SU-DHL-6 (cell line): ENCODE results near the gene SCYGR4.

Source experiments
- H2AFZ ChIP-seq: fragments of 200-600 bp; sonication (generic); 2 replicates; pipeline ENCODE4 v1.6.1; 2014; ENCODE audit warnings: low read depth, mild to moderate bottlenecking, moderate library complexity, mixed read lengths, antibody characterized with exemption, low read length; ENCODE audit not compliant: severe bottlenecking
- H3F3A ChIP-seq: fragments of 200-600 bp; shearing (Covaris generic); 2 replicates; pipeline ENCODE4 v1.6.0; 2016; ENCODE audit warnings: antibody characterized with exemption, mild to moderate bottlenecking; ENCODE audit not compliant: insufficient read depth
- H3K27ac ChIP-seq: fragments of 200-600 bp; sonication (generic); 2 replicates; pipeline ENCODE4 v1.5.1; 2016; ENCODE audit warnings: low read depth, mild to moderate bottlenecking, low read length, moderate library complexity, mixed read lengths
- H3K27me3 ChIP-seq: fragments of 200-600 bp; sonication (generic), shearing (Covaris generic); 2 replicates; pipeline ENCODE4 v1.6.0; 2014; ENCODE audit warnings: mild to moderate bottlenecking, low read length
- H3K36me3 ChIP-seq: fragments of 200-600 bp; sonication (generic); 2 replicates; pipeline ENCODE4 v1.6.1; 2014; ENCODE audit warnings: mild to moderate bottlenecking, low read length, mixed read lengths
- H3K4me2 ChIP-seq: fragments of 300-600, 200-600 bp; shearing (Covaris generic), sonication (generic); 2 replicates; pipeline ENCODE4 v1.6.0; 2014; ENCODE audit warnings: low read length, low read depth, mild to moderate bottlenecking; ENCODE audit not compliant: poor library complexity, severe bottlenecking
- H3K4me3 ChIP-seq: fragments of 200-600 bp; sonication (generic); 2 replicates; pipeline ENCODE4 v1.5.1; 2014; ENCODE audit warnings: antibody characterized with exemption, low read length, mild to moderate bottlenecking, mixed read lengths; ENCODE audit not compliant: insufficient read depth, poor library complexity, severe bottlenecking
- H3K79me2 ChIP-seq: fragments of 200-600 bp; sonication (generic); 2 replicates; pipeline ENCODE4 v1.6.1; 2014; ENCODE audit warnings: mild to moderate bottlenecking, low read length, moderate library complexity; ENCODE audit not compliant: insufficient read depth
- H3K9ac ChIP-seq: fragments of 200-600 bp; sonication (generic); 2 replicates; pipeline ENCODE4 v1.7.0; 2014; ENCODE audit warnings: mild to moderate bottlenecking, low read length
- H3K9me2 ChIP-seq: fragments of 200-600 bp; sonication (generic); replicated peaks from 2 replicates; pipeline ENCODE4 v1.6.1; 2014; ENCODE audit warnings: low read length; ENCODE audit not compliant: insufficient read depth
- H3K9me3 ChIP-seq: fragments of 200-600 bp; sonication (generic); 2 replicates; pipeline ENCODE4 v1.6.1; 2014; ENCODE audit warnings: low read length, mixed read lengths; ENCODE audit not compliant: insufficient read depth
- H4K20me1 ChIP-seq: fragments of 200-600 bp; sonication (generic); 2 replicates; pipeline ENCODE4 v1.6.1; 2014; ENCODE audit warnings: low read depth, mild to moderate bottlenecking, antibody characterized with exemption, low read length, moderate library complexity, mixed read lengths
- EZH2phosphoT487 ChIP-seq: fragments of 200-600 bp; sonication (generic), shearing (Covaris generic); conservative IDR thresholded peaks from 2 replicates; pipeline ENCODE4 v1.6.1; 2018; ENCODE audit warnings: mild to moderate bottlenecking, antibody characterized with exemption, low read length, moderate library complexity, mixed read lengths
- TF ChIP-seq, protein P1 (sequence below): fragments of 200-600 bp; sonication (generic); IDR thresholded peaks from one replicate; pipeline ENCODE4 v1.5.1; 2017; ENCODE audit warnings: antibody characterized with exemption, mild to moderate bottlenecking, low read length, moderate library complexity; ENCODE audit not compliant: insufficient read depth, poor library complexity, severe bottlenecking

Gene SCYGR4

DNA sequence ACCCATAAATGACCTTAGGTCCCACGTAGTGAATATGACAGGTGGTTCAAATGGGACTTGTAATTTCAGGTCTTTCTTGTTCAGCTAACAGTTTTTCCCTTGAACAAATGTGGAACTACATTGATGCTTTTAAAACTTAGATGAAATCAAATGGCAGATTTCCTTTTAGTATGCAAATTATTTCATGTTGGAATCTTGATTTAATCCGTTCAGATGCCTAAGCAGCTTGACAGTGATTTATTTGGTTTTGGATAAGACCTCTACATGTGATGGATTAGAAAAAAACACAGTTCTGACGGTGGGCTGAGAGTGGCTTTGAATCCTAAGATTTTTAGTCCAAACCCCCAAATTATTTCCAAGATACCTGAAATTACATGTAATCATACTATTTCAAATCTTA, 16.9 kb downstream of the SCYGR4 start:
- no peak overlapping the region for H3K4me3 ChIP-seq
- no peak overlapping the region for H3K4me2 ChIP-seq
- H3K79me2 ChIP-seq: no peaks in the 10 kb centered on the region
- no peak for TF ChIP-seq EZH2phosphoT487
- TF ChIP-seq, protein P1, sequence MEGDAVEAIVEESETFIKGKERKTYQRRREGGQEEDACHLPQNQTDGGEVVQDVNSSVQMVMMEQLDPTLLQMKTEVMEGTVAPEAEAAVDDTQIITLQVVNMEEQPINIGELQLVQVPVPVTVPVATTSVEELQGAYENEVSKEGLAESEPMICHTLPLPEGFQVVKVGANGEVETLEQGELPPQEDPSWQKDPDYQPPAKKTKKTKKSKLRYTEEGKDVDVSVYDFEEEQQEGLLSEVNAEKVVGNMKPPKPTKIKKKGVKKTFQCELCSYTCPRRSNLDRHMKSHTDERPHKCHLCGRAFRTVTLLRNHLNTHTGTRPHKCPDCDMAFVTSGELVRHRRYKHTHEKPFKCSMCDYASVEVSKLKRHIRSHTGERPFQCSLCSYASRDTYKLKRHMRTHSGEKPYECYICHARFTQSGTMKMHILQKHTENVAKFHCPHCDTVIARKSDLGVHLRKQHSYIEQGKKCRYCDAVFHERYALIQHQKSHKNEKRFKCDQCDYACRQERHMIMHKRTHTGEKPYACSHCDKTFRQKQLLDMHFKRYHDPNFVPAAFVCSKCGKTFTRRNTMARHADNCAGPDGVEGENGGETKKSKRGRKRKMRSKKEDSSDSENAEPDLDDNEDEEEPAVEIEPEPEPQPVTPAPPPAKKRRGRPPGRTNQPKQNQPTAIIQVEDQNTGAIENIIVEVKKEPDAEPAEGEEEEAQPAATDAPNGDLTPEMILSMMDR: no peak
- H2AFZ ChIP-seq: no peak overlapping the region
- no peak overlapping the region for H3K9ac ChIP-seq
- no peaks in the 10 kb centered on the region for H3K27me3 ChIP-seq
- H3F3A ChIP-seq: no peaks in the 10 kb centered on the region
- H3K9me3 ChIP-seq: no peaks in the 10 kb centered on the region
- H3K36me3 ChIP-seq: no peaks in the 10 kb centered on the region
- no peaks in the 10 kb centered on the region for H4K20me1 ChIP-seq
- no peaks in the 10 kb centered on the region for H3K9me2 ChIP-seq
- H3K27ac ChIP-seq: no peak overlapping the region

DNA sequence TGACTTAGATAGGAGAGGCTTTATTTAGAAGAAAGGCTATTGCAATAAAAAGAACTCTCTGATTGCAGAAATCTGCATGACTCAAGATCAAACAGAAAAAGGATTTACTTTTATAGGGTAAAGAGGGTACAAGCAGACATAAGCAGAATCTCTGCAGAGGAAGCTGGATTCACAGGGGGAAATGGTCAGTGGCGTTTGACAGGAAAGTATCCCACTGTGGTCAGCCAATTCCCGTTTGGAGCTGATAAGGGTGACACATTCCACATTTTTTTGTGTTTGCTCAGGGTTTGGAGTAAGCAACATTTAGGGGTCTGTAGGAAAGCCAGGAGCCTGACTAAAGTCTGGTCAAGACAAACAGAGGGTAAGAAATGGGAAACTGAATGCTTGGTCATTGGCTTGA, 25.4 kb downstream of the SCYGR4 start:
- TF ChIP-seq EZH2phosphoT487: no peak
- TF ChIP-seq, protein P1: no peak
- H4K20me1 ChIP-seq: no peaks in the 10 kb centered on the region
- H3K9ac ChIP-seq: no peak overlapping the region
- no peaks in the 10 kb centered on the region for H3K9me2 ChIP-seq
- H3K79me2 ChIP-seq: no peaks in the 10 kb centered on the region
- H3K27ac ChIP-seq: no peak overlapping the region
- no peaks in the 10 kb centered on the region for H3K27me3 ChIP-seq
- H3F3A ChIP-seq: no peaks in the 10 kb centered on the region
- H3K4me2 ChIP-seq: no peak overlapping the region
- H3K4me3 ChIP-seq: no peak overlapping the region
- H3K36me3 ChIP-seq: no peaks in the 10 kb centered on the region
- no peaks in the 10 kb centered on the region for H3K9me3 ChIP-seq
- no peak overlapping the region for H2AFZ ChIP-seq

DNA sequence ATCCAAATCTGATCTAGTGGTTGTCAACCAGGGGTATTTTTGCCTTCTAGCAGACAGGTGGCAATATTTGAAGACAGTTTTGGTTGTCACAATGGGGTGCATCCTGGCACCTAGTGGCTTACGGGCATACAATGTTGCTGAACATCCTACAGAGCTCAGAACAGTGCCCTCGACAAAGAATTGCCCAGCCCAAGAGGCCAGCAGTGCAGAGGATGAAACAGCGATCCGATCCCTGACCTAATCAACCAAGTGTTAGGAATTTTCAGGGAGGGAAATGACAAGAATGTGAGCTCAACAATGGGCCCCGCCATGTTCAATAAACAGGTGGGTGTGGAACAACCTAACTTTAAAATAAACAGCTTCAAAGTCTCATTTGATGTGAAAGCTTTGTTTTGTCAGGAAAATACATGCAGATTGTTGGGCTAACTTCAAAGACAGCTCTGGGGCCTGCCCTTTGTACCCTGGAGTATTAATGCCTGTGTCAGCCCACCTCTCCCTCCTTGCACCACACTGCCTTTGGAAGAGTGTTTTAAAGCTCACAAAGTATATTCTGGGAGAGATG, 26.8 kb downstream of the SCYGR4 start:
- no peak overlapping the region for H3K4me2 ChIP-seq
- no peaks in the 10 kb centered on the region for H3F3A ChIP-seq
- no peak for TF ChIP-seq EZH2phosphoT487
- TF ChIP-seq, protein P1: no peak
- no peak overlapping the region for H2AFZ ChIP-seq
- no peaks in the 10 kb centered on the region for H4K20me1 ChIP-seq
- H3K9ac ChIP-seq: no peak overlapping the region
- no peaks in the 10 kb centered on the region for H3K36me3 ChIP-seq
- no peaks in the 10 kb centered on the region for H3K27me3 ChIP-seq
- H3K4me3 ChIP-seq: no peak overlapping the region
- H3K79me2 ChIP-seq: no peaks in the 10 kb centered on the region
- H3K27ac ChIP-seq: no peak overlapping the region
- no peaks in the 10 kb centered on the region for H3K9me3 ChIP-seq
- no peaks in the 10 kb centered on the region for H3K9me2 ChIP-seq
